SK-N-SH treated with all-trans-retinoic acid at 6 μM for 48 hours (cell line): ENCODE data around the gene TRIM58.

Source experiments
- ATAC-seq: fragments of 200-7000 bp; cut with Tn5 transposase; 3 replicates; pipeline ENCODE4 v1.9.1; 2020; ENCODE audit warnings: mild to moderate bottlenecking, moderate library complexity
- ARNTL ChIP-seq: fragments of 450-650 bp; formaldehyde crosslinking; IDR thresholded peaks from 2 replicates; pipeline ENCODE4 v1.5.0; 2020; ENCODE audit warnings: low read depth, mild to moderate bottlenecking, moderate library complexity, borderline replicate concordance
- BACH2 ChIP-seq: fragments of 250-450 bp; sonication (Bioruptor Pico); IDR thresholded peaks from 2 replicates; pipeline ENCODE4 v1.9.0; 2021; ENCODE audit warnings: mild to moderate bottlenecking, borderline replicate concordance
- CSDC2 ChIP-seq: fragments of 250-450 bp; sonication (Bioruptor Pico); IDR thresholded peaks from 2 replicates; pipeline ENCODE4 v1.5.0; 2020; ENCODE audit warnings: mild to moderate bottlenecking, moderate library complexity
- CSRNP3 ChIP-seq: fragments of 250-450 bp; sonication (Bioruptor Pico); IDR thresholded peaks from 2 replicates; pipeline ENCODE4 v1.5.1; 2021; ENCODE audit warnings: mild to moderate bottlenecking, moderate library complexity
- ESRRG ChIP-seq: fragments of 250-450 bp; sonication (Bioruptor Pico); IDR thresholded peaks from 2 replicates; pipeline ENCODE4 v1.6.1; 2021; ENCODE audit warnings: mild to moderate bottlenecking
- GLIS3 ChIP-seq: fragments of 250-450 bp; sonication (Bioruptor Pico); IDR thresholded peaks from 2 replicates; pipeline ENCODE4 v1.5.0; 2020; ENCODE audit warnings: mild to moderate bottlenecking, moderate library complexity
- ISL1 ChIP-seq: fragments of 250-450 bp; sonication (Bioruptor Pico); IDR thresholded peaks from 2 replicates; pipeline ENCODE4 v2.1.2; 2022; ENCODE audit warnings: mild to moderate bottlenecking, moderate library complexity
- PATZ1 ChIP-seq: fragments of 250-450 bp; sonication (Bioruptor Pico); IDR thresholded peaks from 2 replicates; pipeline ENCODE4 v1.8.0; 2020; ENCODE audit warnings: mild to moderate bottlenecking, moderate library complexity, borderline replicate concordance
- POU6F1 ChIP-seq: fragments of 250-450 bp; sonication (Bioruptor Pico); IDR thresholded peaks from 2 replicates; pipeline ENCODE4 v1.8.0; 2021; ENCODE audit warnings: low read depth, mild to moderate bottlenecking, moderate library complexity, borderline replicate concordance
- RARB ChIP-seq: fragments of 250-450 bp; sonication (Bioruptor Pico); IDR thresholded peaks from 2 replicates; pipeline ENCODE4 v1.8.0; 2021; ENCODE audit warnings: mild to moderate bottlenecking, moderate library complexity
- SNAI2 ChIP-seq: fragments of 250-450 bp; sonication (Bioruptor Pico); IDR thresholded peaks from 2 replicates; pipeline ENCODE4 v1.5.0; 2020; ENCODE audit warnings: mild to moderate bottlenecking, moderate library complexity
- TCF4 ChIP-seq: fragments of 250-450 bp; sonication (Bioruptor Pico); IDR thresholded peaks from 2 replicates; pipeline ENCODE4 v1.8.0; 2021; ENCODE audit warnings: mild to moderate bottlenecking, moderate library complexity, borderline replicate concordance
- TOX ChIP-seq: fragments of 250-450 bp; sonication (Bioruptor Pico); IDR thresholded peaks from 2 replicates; pipeline ENCODE4 v1.8.0; 2021; ENCODE audit warnings: mild to moderate bottlenecking, moderate library complexity, borderline replicate concordance
- TSHZ2 ChIP-seq: fragments of 250-450 bp; sonication (Bioruptor Pico); IDR thresholded peaks from 2 replicates; pipeline ENCODE4 v1.5.0; 2020; ENCODE audit warnings: mild to moderate bottlenecking, moderate library complexity
- ZC3H10 ChIP-seq: fragments of 250-450 bp; sonication (Bioruptor Pico); IDR thresholded peaks from 2 replicates; pipeline ENCODE4 v1.5.1; 2021; ENCODE audit warnings: mild to moderate bottlenecking, moderate library complexity
- ZFP3 ChIP-seq: fragments of 250-450 bp; sonication (Bioruptor Pico); IDR thresholded peaks from 2 replicates; pipeline ENCODE4 v1.5.0; 2020; ENCODE audit warnings: mild to moderate bottlenecking, moderate library complexity
- ZFP30 ChIP-seq: fragments of 450-650 bp; formaldehyde crosslinking; IDR thresholded peaks from 2 replicates; pipeline ENCODE4 v1.5.0; 2022; ENCODE audit warnings: mild to moderate bottlenecking, moderate library complexity
- ZNF565 ChIP-seq: fragments of 450-650 bp; formaldehyde crosslinking; conservative IDR thresholded peaks from 2 replicates; pipeline ENCODE4 v1.5.0; 2020; ENCODE audit warnings: low read depth, mild to moderate bottlenecking, moderate library complexity
- ZNF70 ChIP-seq: fragments of 450-650 bp; formaldehyde crosslinking; IDR thresholded peaks from 2 replicates; pipeline ENCODE4 v1.5.0; 2020; ENCODE audit warnings: mild to moderate bottlenecking, moderate library complexity
- ZNF8 ChIP-seq: fragments of 450-650 bp; formaldehyde crosslinking; IDR thresholded peaks from 2 replicates; pipeline ENCODE4 v1.5.0; 2020; ENCODE audit warnings: mild to moderate bottlenecking, moderate library complexity

Gene TRIM58

GRCh38 chr1:247904122-247904521 is 47.1 kb downstream of the TRIM58 start:
- TF ChIP-seq RARB (no peak), CSDC2 (no peak)
- no peak for ATAC-seq

GRCh38 chr1:247905181-247905580 is 48.2 kb downstream of the TRIM58 start:
- ATAC-seq = no peak

GRCh38 chr1:247905910-247906503 is 49.0 kb downstream of the TRIM58 start:
- peak; percentile 25; the same call in 1 of the 3 replicates for ATAC-seq

More at GRCh38 chr1:247905181-247905580, 48.2 kb downstream of the TRIM58 start:
- no peak for TF ChIP-seq GLIS3 (CRISPR knock-in tag)
- TF ChIP-seq ARNTL (CRISPR knock-in tag) = no peak
- TF ChIP-seq ZFP30 = no peak

GRCh38 chr1:247906504-247907047 is 49.6 kb downstream of the TRIM58 start:
- ATAC-seq = peak; percentile 72
- TF ChIP-seq ESRRG (CRISPR knock-in tag) (no peak), ZFP30 (no peak), ISL1 (CRISPR knock-in tag) (no peak), RARB (no peak), SNAI2 (CRISPR knock-in tag) (no peak), TOX (no peak), ZNF8 (CRISPR knock-in tag) (no peak), ZC3H10 (CRISPR knock-in tag) (no peak), ZFP3 (CRISPR knock-in tag) (no peak), PATZ1 (CRISPR knock-in tag) (no peak)

More at GRCh38 chr1:247905910-247906503, 49.0 kb downstream of the TRIM58 start:
- no peak for TF ChIP-seq BACH2 (CRISPR knock-in tag)
- no peak for TF ChIP-seq TSHZ2 (CRISPR knock-in tag)
- TF ChIP-seq ZNF70 (CRISPR knock-in tag) = no peak
- no peak for TF ChIP-seq ESRRG (CRISPR knock-in tag)
- TF ChIP-seq GLIS3 (CRISPR knock-in tag) = no peak
- no peak for TF ChIP-seq TCF4 (CRISPR knock-in tag)
- TF ChIP-seq CSRNP3 (CRISPR knock-in tag) = no peak
- TF ChIP-seq ZNF565 (CRISPR knock-in tag) = no peak
- no peak for TF ChIP-seq ZC3H10 (CRISPR knock-in tag)
- TF ChIP-seq CSDC2 = no peak
- TF ChIP-seq RARB = no peak
- TF ChIP-seq POU6F1 (CRISPR knock-in tag) = no peak
